GM10266 (cell line): ENCODE results near the gene SURF1.
"Not testable (repeated sequence)": the region's sequence is repeated elsewhere in the genome, so short reads cannot be mapped to it uniquely, and the experiment has no call there.

Source experiments
- DNase-seq: peaks from one replicate; pipeline ENCODE4 v3.0.0; 2012; ENCODE audit errors: extremely low spot score
- TF ChIP-seq, protein P1 (sequence below): IDR thresholded peaks from 2 replicates; pipeline ENCODE4 v1.5.1; 2012; ENCODE audit warnings: mild to moderate bottlenecking, low read depth; ENCODE audit not compliant: control insufficient read depth, insufficient read depth; ENCODE audit errors: missing control alignments

SURF1 gene

DNA sequence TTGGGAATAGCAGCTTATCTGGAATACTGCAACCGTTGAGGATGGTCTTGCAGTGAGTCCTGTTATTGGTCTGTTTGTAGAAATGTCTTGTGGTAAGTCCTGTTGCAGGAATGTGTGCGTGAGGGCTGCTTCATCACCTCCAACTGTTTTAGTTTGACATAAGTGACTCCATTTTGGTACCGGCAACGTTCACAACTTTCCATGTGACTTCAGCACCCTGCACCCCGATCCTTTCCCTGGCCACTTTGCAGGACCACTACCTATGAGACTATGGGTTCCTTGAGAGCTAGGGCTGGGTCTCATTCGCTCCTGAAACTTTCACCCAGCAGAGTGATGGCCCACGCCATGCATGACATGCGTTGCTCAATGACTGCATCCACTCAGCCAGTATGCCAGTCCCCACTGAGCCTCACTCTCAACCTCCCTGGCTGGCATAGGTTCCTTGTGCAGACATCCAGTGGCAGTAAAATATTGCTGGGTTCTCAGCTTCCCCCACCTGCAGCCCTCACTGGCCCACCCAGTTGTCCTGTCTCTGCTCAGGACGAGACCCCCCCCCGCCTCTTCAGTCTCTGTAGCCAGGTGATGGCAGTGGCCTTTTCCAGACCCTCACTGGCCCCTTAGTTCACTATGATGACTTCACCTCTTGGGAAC lies 28.3 kb downstream of the SURF1 start:
- TF ChIP-seq, protein P1, sequence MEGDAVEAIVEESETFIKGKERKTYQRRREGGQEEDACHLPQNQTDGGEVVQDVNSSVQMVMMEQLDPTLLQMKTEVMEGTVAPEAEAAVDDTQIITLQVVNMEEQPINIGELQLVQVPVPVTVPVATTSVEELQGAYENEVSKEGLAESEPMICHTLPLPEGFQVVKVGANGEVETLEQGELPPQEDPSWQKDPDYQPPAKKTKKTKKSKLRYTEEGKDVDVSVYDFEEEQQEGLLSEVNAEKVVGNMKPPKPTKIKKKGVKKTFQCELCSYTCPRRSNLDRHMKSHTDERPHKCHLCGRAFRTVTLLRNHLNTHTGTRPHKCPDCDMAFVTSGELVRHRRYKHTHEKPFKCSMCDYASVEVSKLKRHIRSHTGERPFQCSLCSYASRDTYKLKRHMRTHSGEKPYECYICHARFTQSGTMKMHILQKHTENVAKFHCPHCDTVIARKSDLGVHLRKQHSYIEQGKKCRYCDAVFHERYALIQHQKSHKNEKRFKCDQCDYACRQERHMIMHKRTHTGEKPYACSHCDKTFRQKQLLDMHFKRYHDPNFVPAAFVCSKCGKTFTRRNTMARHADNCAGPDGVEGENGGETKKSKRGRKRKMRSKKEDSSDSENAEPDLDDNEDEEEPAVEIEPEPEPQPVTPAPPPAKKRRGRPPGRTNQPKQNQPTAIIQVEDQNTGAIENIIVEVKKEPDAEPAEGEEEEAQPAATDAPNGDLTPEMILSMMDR = no peak
- no peak for DNase-seq

DNA sequence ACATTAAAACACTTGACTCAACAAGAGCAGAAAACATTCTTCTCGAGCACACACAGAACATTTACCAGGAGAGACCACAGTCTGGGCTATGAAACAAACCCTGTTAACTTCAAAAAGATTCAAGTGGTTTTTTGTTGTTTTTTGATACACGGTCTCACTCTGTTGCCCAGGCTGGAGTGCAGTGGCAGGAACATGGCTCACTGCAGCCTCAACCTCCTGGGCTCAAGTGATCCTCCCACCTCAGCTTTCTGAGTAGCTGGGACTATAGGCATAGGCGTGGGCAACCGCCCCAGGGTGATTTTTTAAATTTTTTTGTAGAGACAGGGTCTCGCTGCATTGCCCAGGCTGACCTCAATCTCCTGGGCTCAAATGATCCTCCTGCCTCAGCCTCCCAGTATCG lies 29.3 kb downstream of the SURF1 start:
- DNase-seq = not testable (repeated sequence)

DNA sequence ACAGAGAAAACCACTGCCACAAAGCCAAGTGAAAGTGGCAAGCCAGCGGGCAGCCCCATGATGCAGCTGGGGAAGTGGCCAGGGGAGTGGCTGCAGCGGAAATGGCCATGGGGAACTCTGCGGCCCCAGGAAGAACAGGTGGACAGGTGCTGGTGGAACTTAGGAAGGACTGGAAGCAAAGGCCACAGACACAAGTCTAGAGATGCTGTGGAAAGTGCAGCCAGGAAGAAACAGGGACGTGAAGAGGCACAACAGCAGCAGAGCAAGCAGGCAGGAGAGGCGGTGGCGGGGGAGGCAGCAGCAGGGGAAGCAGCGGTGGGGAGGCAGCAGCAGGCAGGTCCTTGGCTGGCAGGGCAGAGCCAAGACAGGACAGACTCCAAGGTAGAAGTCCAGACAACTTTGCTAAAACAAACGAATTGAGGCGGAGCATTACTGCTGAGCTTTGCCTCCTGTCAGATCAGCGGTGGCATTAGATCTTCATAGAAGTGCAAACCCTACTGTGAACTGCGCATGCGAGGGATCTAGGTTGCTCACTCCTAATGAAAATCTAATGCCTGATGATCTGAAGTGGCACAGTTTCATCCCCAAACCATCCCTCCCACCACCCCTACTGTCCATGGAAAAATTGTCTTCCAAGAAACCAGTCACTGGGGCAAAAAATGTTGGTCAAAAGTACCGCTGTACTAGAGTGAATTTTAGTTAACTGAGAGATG lies 32.1 kb downstream of the SURF1 start:
- no peak for DNase-seq
- TF ChIP-seq, protein P1 = no peak

DNA sequence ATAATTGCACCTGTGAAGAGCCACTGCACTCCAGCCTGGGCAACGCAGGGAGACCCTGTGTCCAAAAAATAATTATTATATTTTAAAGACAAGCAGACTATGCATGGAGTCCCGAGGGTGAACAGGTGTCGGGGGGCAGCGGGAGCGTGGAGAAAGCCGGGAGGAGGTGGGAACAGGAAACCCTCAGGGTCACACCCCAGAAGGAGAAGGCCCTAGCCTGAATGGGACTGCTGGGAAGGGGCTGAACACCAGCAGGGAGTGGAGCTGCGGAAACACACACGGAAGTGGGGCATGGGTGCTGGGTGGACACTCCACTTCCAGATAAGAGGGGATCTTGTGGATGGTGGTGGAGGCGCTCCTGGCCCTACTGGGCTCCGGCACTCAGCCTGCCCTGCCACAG lies 33.1 kb downstream of the SURF1 start:
- TF ChIP-seq, protein P1 = no peak
- no peak for DNase-seq

DNA sequence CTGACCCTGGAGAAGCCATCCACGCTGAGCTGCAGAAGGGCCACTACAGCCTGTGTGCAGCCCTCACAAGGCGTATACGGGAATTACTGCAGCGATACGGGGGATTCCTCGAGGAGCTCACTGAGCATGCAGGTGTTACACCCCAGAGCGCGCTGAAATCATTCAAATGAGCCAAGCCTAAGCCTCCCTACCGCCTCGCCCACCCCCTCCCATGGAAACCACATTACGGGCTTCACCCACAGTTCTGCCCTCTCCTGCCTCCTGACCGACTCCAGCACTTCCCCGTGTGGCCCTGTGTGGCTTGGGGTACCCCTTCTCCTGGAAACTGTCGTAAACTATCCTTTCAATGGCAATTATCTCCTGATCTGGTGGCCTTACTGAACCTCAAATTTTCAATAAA lies 33.6 kb downstream of the SURF1 start:
- no peak for DNase-seq
- TF ChIP-seq, protein P1 = no peak

DNA sequence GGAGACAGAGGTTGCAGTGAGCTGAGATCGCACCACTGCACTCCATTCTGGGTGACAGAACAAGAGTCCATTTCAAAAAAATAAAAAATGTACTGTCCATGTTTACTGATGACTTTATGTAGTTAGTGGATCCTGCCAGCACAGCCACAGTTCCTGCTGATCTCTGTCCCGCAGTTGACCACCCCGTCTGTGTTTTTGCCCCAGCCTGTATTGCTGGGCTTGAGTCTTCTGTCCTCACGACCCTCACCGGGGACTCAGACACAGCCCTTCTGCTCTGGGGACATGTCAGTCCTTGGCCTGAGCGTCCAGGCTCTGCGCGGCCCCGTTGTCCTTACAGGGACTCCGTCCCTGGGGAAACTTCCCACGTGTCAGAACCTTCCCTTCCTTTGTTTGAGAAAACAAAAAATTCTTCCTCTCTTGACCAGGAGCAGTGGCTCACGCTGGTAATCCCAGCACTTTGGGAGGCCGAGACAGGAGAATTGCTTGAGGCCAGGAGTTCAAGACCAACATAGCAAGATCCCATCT lies 34.8 kb downstream of the SURF1 start:
- TF ChIP-seq, protein P1 = no peak
- DNase-seq = no peak

DNA sequence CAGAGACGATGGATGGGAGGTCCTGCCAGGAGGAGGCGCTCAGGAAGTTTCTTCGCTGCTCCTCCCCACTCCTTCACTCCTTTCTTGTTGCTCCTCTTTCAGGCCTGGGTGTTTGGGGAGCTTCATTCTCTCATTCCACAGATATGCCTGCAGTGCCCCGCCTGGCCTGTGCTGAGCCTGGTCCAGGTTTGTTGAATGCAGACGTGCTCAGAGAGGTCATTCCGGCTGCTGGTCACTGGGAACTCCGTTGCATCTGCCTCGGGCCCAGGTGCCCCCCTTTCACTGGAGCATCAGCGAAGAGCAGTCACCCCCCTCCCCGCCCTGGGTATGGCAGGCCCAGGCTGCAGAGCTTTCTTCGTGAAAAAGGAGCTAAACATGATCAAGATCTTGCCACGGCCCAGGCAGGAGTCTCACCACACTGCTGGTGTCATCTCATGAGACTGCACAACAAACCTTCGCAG lies 35.8 kb downstream of the SURF1 start:
- DNase-seq = no peak
- TF ChIP-seq, protein P1 = no peak

DNA sequence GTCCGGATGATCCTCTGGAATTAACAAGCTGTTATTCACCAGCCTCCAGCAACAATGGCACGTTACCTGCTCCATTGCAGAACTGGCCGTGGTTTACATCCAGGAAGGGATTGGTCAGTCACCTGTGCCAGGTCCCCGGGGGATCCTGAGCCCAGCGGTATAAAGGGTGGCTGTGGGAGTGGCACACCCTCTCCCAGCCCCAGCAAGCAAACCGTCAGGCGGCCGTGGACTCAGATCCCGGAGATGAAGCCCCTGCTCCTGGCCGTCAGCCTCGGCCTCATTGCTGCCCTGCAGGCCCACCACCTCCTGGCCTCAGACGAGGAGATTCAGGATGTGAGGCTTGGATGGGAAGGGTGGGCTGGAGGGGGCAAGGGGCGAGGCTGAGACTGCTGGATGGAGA lies 38.7 kb downstream of the SURF1 start:
- not testable (repeated sequence) for DNase-seq
